ENCODE data around the gene LDHD. TPM values are rescaled to one million over a fixed set of nuclear protein-coding genes. Genes with fewer than 3 reads are reported as not detected.

LDHD gene
- total RNA-seq, 1 donor, result 3.6 TPM

GRCh38 chr16:75074304-75074793, 42.2 kb downstream of the LDHD start:
- Histone ChIP-seq H2AFZ (ENCODE audit: low read length) (no peak overlapping the region), H3K9me3 (ENCODE audit: low read depth, low read length) (no peaks in the 10 kb centered on the region), H3K4me3 (ENCODE audit: insufficient read depth, low read length) (no peak overlapping the region), H3K27me3 (ENCODE audit: insufficient read depth, low read length) (no peaks in the 10 kb centered on the region), H3K4me2 (ENCODE audit: insufficient read depth, low read length) (no peak overlapping the region), H3K36me3 (ENCODE audit: insufficient read depth, low read length) (no peaks in the 10 kb centered on the region), H3K4me1 (ENCODE audit: insufficient read depth, low read length) (peaks cover 18% of the 10 kb centered on the region), H4K20me1 (ENCODE audit: insufficient read depth, low read length) (peaks cover 50% of the 10 kb centered on the region), H3K79me2 (ENCODE audit: insufficient read depth, low read length) (peaks cover 57% of the 10 kb centered on the region), H3K27ac (ENCODE audit: low read depth, low read length) (no peak overlapping the region)
- TF ChIP-seq CTCF (IDR thresholded peaks at IDR 0.05; ENCODE audit: extremely low read depth, low read depth, low read length), result no peak
- no peak for DNase-seq (ENCODE audit: insufficient read length, low spot score, missing footprints)

- no peak for TF ChIP-seq CTCF (IDR thresholded peaks at IDR 0.05; ENCODE audit: extremely low read depth, low read depth, low read length)
- DNase-seq (ENCODE audit: insufficient read length, low spot score, missing footprints), result no peak
- Histone ChIP-seq H3K27ac (ENCODE audit: low read depth, low read length) (no peak overlapping the region), H3K4me2 (ENCODE audit: insufficient read depth, low read length) (peak overlapping the region; percentile 3), H3K9me3 (ENCODE audit: low read depth, low read length) (no peaks in the 10 kb centered on the region), H3K4me3 (ENCODE audit: insufficient read depth, low read length) (no peak overlapping the region), H3K4me1 (ENCODE audit: insufficient read depth, low read length) (peaks cover 15% of the 10 kb centered on the region), H3K36me3 (ENCODE audit: insufficient read depth, low read length) (no peaks in the 10 kb centered on the region), H3K79me2 (ENCODE audit: insufficient read depth, low read length) (peaks cover 53% of the 10 kb centered on the region), H3K27me3 (ENCODE audit: insufficient read depth, low read length) (no peaks in the 10 kb centered on the region), H2AFZ (ENCODE audit: low read length) (no peak overlapping the region), H4K20me1 (ENCODE audit: insufficient read depth, low read length) (peaks cover 50% of the 10 kb centered on the region)
These were observed 42.9 kb downstream of the LDHD start for GRCh38 chr16:75073545-75074303.

- H3K4me1 ChIP-seq (ENCODE audit: insufficient read depth, low read length), result peaks cover 14% of the 10 kb centered on the region
- no peaks in the 10 kb centered on the region for H3K27me3 ChIP-seq (ENCODE audit: insufficient read depth, low read length)
- H3K4me3 ChIP-seq (ENCODE audit: insufficient read depth, low read length), result no peak overlapping the region
- no peaks in the 10 kb centered on the region for H3K36me3 ChIP-seq (ENCODE audit: insufficient read depth, low read length)
- TF ChIP-seq CTCF (IDR thresholded peaks at IDR 0.05; ENCODE audit: extremely low read depth, low read depth, low read length), result no peak
- H3K27ac ChIP-seq (ENCODE audit: low read depth, low read length), result no peak overlapping the region
- no peak overlapping the region for H2AFZ ChIP-seq (ENCODE audit: low read length)
- no peak overlapping the region for H3K4me2 ChIP-seq (ENCODE audit: insufficient read depth, low read length)
- H3K9me3 ChIP-seq (ENCODE audit: low read depth, low read length), result no peaks in the 10 kb centered on the region
- DNase-seq (ENCODE audit: insufficient read length, low spot score, missing footprints), result no peak
- peaks cover 44% of the 10 kb centered on the region for H4K20me1 ChIP-seq (ENCODE audit: insufficient read depth, low read length)
- peaks cover 51% of the 10 kb centered on the region for H3K79me2 ChIP-seq (ENCODE audit: insufficient read depth, low read length)
These were observed 44.2 kb downstream of the LDHD start for GRCh38 chr16:75072239-75072947.

GRCh38 chr16:75071621-75072020, 45.0 kb downstream of the LDHD start:
- no peak overlapping the region for H2AFZ ChIP-seq (ENCODE audit: low read length)
- no peak overlapping the region for H3K4me3 ChIP-seq (ENCODE audit: insufficient read depth, low read length)
- H4K20me1 ChIP-seq (ENCODE audit: insufficient read depth, low read length), result peaks cover 49% of the 10 kb centered on the region
- H3K79me2 ChIP-seq (ENCODE audit: insufficient read depth, low read length), result peaks cover 56% of the 10 kb centered on the region
- no peak overlapping the region for H3K27ac ChIP-seq (ENCODE audit: low read depth, low read length)
- no peak overlapping the region for H3K4me2 ChIP-seq (ENCODE audit: insufficient read depth, low read length)
- no peaks in the 10 kb centered on the region for H3K27me3 ChIP-seq (ENCODE audit: insufficient read depth, low read length)
- H3K9me3 ChIP-seq (ENCODE audit: low read depth, low read length), result no peaks in the 10 kb centered on the region
- DNase-seq (ENCODE audit: insufficient read length, low spot score, missing footprints), result no peak
- H3K36me3 ChIP-seq (ENCODE audit: insufficient read depth, low read length), result no peaks in the 10 kb centered on the region
- TF ChIP-seq CTCF (IDR thresholded peaks at IDR 0.05; ENCODE audit: extremely low read depth, low read depth, low read length), result no peak
- H3K4me1 ChIP-seq (ENCODE audit: insufficient read depth, low read length), result peaks cover 14% of the 10 kb centered on the region

Measured in osteoblast (primary cell).